ENCODE data around the gene MLLT3.

The MLLT3 gene

GRCh38 chr9:20553558-20554149, 68.6 kb downstream of the MLLT3 start:
- DNase-seq = no peak

- DNase-seq = no peak
These were observed 69.3 kb downstream of the MLLT3 start for GRCh38 chr9:20552874-20553557.

- DNase-seq = no peak
These were observed 70.5 kb downstream of the MLLT3 start for GRCh38 chr9:20551835-20552234.

GRCh38 chr9:20551236-20551635, 71.1 kb downstream of the MLLT3 start:
- no peak for DNase-seq

GRCh38 chr9:20550326-20550725, 72.0 kb downstream of the MLLT3 start:
- no peak for DNase-seq

- DNase-seq = no peak
These were observed 73.2 kb downstream of the MLLT3 start for GRCh38 chr9:20549053-20549452.

- no peak for DNase-seq
These were observed 77.2 kb downstream of the MLLT3 start for GRCh38 chr9:20545023-20545622.

- DNase-seq = no peak
These were observed 82.0 kb downstream of the MLLT3 start for GRCh38 chr9:20540169-20540863.

- no peak for DNase-seq
These were observed 83.3 kb downstream of the MLLT3 start for GRCh38 chr9:20538956-20539355.

- no peak for DNase-seq
These were observed 84.2 kb downstream of the MLLT3 start for GRCh38 chr9:20538092-20538491.

GRCh38 chr9:20537294-20537693, 85.0 kb downstream of the MLLT3 start:
- DNase-seq = no peak

- no peak for DNase-seq
These were observed 89.7 kb downstream of the MLLT3 start for GRCh38 chr9:20532584-20532983.

- no peak for DNase-seq
These were observed 92.5 kb downstream of the MLLT3 start for GRCh38 chr9:20529837-20530236.

- no peak for DNase-seq
These were observed 94.0 kb downstream of the MLLT3 start for GRCh38 chr9:20528253-20528652.

- DNase-seq = no peak
These were observed 95.6 kb downstream of the MLLT3 start for GRCh38 chr9:20526500-20527319.

- no peak for DNase-seq
These were observed 97.5 kb downstream of the MLLT3 start for GRCh38 chr9:20524776-20525175.

- no peak for DNase-seq
These were observed 103.6 kb downstream of the MLLT3 start for GRCh38 chr9:20518737-20519136.

GRCh38 chr9:20513126-20513913, 109.0 kb downstream of the MLLT3 start:
- DNase-seq = no peak

- no peak for DNase-seq
These were observed 109.7 kb downstream of the MLLT3 start for GRCh38 chr9:20512636-20513035.

GRCh38 chr9:20512106-20512505, 110.2 kb downstream of the MLLT3 start:
- DNase-seq = no peak

GRCh38 chr9:20511686-20512085, 110.6 kb downstream of the MLLT3 start:
- no peak for DNase-seq

GRCh38 chr9:20509466-20509865, 112.8 kb downstream of the MLLT3 start:
- no peak for DNase-seq
